HG03097 (cell line): ENCODE measurements around the gene IRF3.

Source experiments
- ATAC-seq: cut with Tn5 transposase; IDR thresholded peaks from one replicate; pipeline ENCODE4 v1.9.1; 2021; ENCODE audit not compliant: unreplicated experiment, low FRiP score

The IRF3 gene

GRCh38 chr19:49665351-49666119, at the start of gene IRF3, which contains the start of gene BCL2L12:
Gene IRF3 (minus strand): TSS chr19:49665857. CDS start chr19:49664838, 1,019 bp downstream.
Gene BCL2L12 (plus strand): TSS chr19:49665933. CDS start chr19:49666693, 760 bp downstream.
- peak; percentile 70 for ATAC-seq

- no peak for ATAC-seq
These were observed 47.7 kb upstream of the IRF3 start for GRCh38 chr19:49713236-49713845.

GRCh38 chr19:49712397-49712859, 46.8 kb upstream of the IRF3 start:
- no peak for ATAC-seq

- ATAC-seq = no peak
These were observed 44.8 kb upstream of the IRF3 start for GRCh38 chr19:49710372-49710951.

- no peak for ATAC-seq
These were observed 40.3 kb upstream of the IRF3 start for GRCh38 chr19:49705919-49706318.

GRCh38 chr19:49704888-49705642, 39.4 kb upstream of the IRF3 start:
- no peak for ATAC-seq

- ATAC-seq = no peak
These were observed 35.7 kb upstream of the IRF3 start for GRCh38 chr19:49701271-49701786.

- no peak for ATAC-seq
These were observed 34.9 kb upstream of the IRF3 start for GRCh38 chr19:49700563-49700962.

- no peak for ATAC-seq
These were observed 33.7 kb upstream of the IRF3 start for GRCh38 chr19:49699364-49699763.

- ATAC-seq = no peak
These were observed 31.2 kb upstream of the IRF3 start for GRCh38 chr19:49696865-49697264.

GRCh38 chr19:49696115-49696514, 30.5 kb upstream of the IRF3 start:
- no peak for ATAC-seq

- ATAC-seq = no peak
These were observed 26.5 kb upstream of the IRF3 start for GRCh38 chr19:49692147-49692506.

- no peak for ATAC-seq
These were observed 25.8 kb upstream of the IRF3 start for GRCh38 chr19:49691243-49692146.

- no peak for ATAC-seq
These were observed 25.1 kb upstream of the IRF3 start, which contains the start of gene CPT1C for GRCh38 chr19:49690656-49691242. Gene CPT1C (plus strand): TSS chr19:49691116. CDS start chr19:49692253, 1,137 bp downstream.

GRCh38 chr19:49690079-49690655, 24.5 kb upstream of the IRF3 start:
- no peak for ATAC-seq

GRCh38 chr19:49689133-49690078, 23.7 kb upstream of the IRF3 start, which contains the start of gene ADM5:
Gene ADM5 (plus strand): TSS chr19:49689594. CDS start chr19:49689838, 244 bp downstream.
- no peak for ATAC-seq

- ATAC-seq = no peak
These were observed 23.0 kb upstream of the IRF3 start for GRCh38 chr19:49688531-49689132.
